Lung (tissue), 12 donors: ENCODE measurements around the gene TEX54. TPM values are rescaled to one million over a fixed set of nuclear protein-coding genes. Genes with fewer than 3 reads are reported as not detected.

Source experiments
- ATAC-seq: fragments of 200-7000 bp; cut with Tn5 transposase; one replicate; pipeline ENCODE4 v1.9.1; 2020; ENCODE audit warnings: moderate number of reproducible peaks; ENCODE audit not compliant: insufficient read depth, low FRiP score
- DNase-seq, 3 donors: peaks; one replicate each; pipeline ENCODE4 v3.0.0-alpha.2; 2013 to 2017
- H3K27ac ChIP-seq, 2 donors: one replicate each; pipeline ENCODE4 v1.5.1; 2013; ENCODE audit warnings: mild to moderate bottlenecking in 2 of 2, moderate library complexity in 2 of 2, control low read depth in 1 of 2, inconsistent platforms in 1 of 2, low read depth in 1 of 2, low read length in 1 of 2
- H3K27me3 ChIP-seq, 3 donors: one replicate each; pipeline ENCODE4 v1.5.1; 2013; ENCODE audit warnings: low read length in 2 of 3; ENCODE audit not compliant: control insufficient read depth in 3 of 3, insufficient read depth in 3 of 3
- H3K36me3 ChIP-seq, 4 donors: one replicate each; pipeline ENCODE4 v1.5.1; 2013; ENCODE audit warnings: low read length in 4 of 4, mild to moderate bottlenecking in 1 of 4, moderate library complexity in 1 of 4; ENCODE audit not compliant: control insufficient read depth in 4 of 4, insufficient read depth in 4 of 4
- H3K4me1 ChIP-seq, 5 donors: one replicate each; pipeline ENCODE4 v1.5.1; 2013; ENCODE audit warnings: low read length in 5 of 5, mild to moderate bottlenecking in 2 of 5, moderate library complexity in 1 of 5; ENCODE audit not compliant: control insufficient read depth in 5 of 5, insufficient read depth in 5 of 5
- H3K4me3 ChIP-seq: one replicate; pipeline ENCODE4 v1.5.1; 2013; ENCODE audit warnings: mild to moderate bottlenecking, control low read depth, moderate library complexity
- H3K9ac ChIP-seq, 2 donors: one replicate each; pipeline ENCODE4 v1.5.1; 2013; ENCODE audit warnings: low read length in 2 of 2, control low read depth in 1 of 2; ENCODE audit not compliant: insufficient read depth in 1 of 2
- H3K9me3 ChIP-seq, 4 donors: one replicate each; pipeline ENCODE4 v1.5.1; 2013; ENCODE audit warnings: low read length in 3 of 4, mild to moderate bottlenecking in 1 of 4, moderate library complexity in 1 of 4; ENCODE audit not compliant: control insufficient read depth in 4 of 4, insufficient read depth in 3 of 4
- WGBS, 2 donors: extraction: QIAGEN DNeasy Blood & Tissue Kit; methylation state at CpG; one replicate each; pipeline ENCODE4 v1.1.7; 2013; 5-methylcytosine and 5-hydroxymethylcytosine counted together
- polyA plus RNA-seq, 2 donors: library from polyadenylated mRNA; stranded (reverse); fragments of 200-250 nt; gene quantifications; one replicate each; pipeline ENCODE4 v1.2.1, GENCODE V29; 2013
- total RNA-seq, 2 donors: library from RNA; depleted of rRNA in 1 of 2; stranded (reverse); fragments of >200 nt in 1 of 2; gene quantifications; one replicate each; pipeline ENCODE4 v1.2.1, GENCODE V29; 2014 to 2021
- TF ChIP-seq, protein P1 (sequence below): IDR thresholded peaks from 2 replicates; pipeline ENCODE4 v1.5.1; 2012; ENCODE audit warnings: mild to moderate bottlenecking; ENCODE audit errors: control extremely low read depth, extremely low read depth
- donor health status: control.
- donor health status: control.
- donor health status: Bipolar disorder and iron deficiency.
- donor health status: healthy.
- donor health status: DM: yes; HTN: yes; CAD: no.

TEX54 gene
- total and polyA plus RNA-seq, 4 donors = not detected

DNA sequence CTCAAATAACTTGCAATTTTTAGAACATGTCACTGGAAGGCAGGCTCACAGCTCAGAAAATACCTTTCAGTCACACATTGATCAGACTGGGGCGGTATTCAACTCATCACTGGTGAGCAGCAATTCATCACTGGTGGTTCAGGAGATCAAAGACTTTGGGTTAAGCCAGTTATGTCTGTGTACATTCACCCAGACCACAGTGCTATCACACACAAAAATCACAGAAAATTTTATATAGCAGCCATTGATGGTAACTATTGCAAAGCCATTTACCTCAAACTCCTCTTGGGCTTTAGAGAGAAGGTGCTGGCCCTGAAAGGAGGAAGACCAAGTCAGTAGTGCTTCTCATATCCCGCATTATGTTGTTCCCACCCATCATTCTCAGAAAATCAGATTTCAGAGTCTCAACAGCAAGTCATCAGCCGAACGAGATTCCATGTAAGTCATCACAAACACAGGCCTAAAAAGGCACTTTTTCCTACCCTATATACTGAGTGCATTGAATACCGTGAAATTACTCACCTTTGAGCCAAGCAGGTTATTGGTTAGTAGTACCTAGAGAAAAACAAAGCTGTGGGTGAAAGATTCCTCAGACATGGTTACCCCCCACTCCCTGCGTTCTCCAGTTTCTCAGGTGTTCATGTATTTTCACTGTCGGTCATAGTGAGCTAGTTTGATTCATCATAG, 20.8 kb upstream of the TEX54 start:
- 61 to 73% methylated on average over 7 of the region's 7 CpGs for WGBS, 2 donors
- Histone ChIP-seq H3K4me3 (no peak overlapping the region), H3K36me3 (peaks cover 13 to 42% (median 24%) of the 10 kb centered on the region in 4 donors), H3K9me3 (no peaks in the 10 kb centered on the region), H3K27me3 (no peaks in the 10 kb centered on the region), H3K9ac (peak overlapping the region in 1 of 2 donors; percentile 93), H3K27ac (peak overlapping the region in 1 of 2 donors; percentile 10), H3K4me1 (peaks cover 2 to 24% (median 12%) of the 10 kb centered on the region in 5 donors)
- ATAC-seq (no peak), DNase-seq (no peak)
- TF ChIP-seq, protein P1, sequence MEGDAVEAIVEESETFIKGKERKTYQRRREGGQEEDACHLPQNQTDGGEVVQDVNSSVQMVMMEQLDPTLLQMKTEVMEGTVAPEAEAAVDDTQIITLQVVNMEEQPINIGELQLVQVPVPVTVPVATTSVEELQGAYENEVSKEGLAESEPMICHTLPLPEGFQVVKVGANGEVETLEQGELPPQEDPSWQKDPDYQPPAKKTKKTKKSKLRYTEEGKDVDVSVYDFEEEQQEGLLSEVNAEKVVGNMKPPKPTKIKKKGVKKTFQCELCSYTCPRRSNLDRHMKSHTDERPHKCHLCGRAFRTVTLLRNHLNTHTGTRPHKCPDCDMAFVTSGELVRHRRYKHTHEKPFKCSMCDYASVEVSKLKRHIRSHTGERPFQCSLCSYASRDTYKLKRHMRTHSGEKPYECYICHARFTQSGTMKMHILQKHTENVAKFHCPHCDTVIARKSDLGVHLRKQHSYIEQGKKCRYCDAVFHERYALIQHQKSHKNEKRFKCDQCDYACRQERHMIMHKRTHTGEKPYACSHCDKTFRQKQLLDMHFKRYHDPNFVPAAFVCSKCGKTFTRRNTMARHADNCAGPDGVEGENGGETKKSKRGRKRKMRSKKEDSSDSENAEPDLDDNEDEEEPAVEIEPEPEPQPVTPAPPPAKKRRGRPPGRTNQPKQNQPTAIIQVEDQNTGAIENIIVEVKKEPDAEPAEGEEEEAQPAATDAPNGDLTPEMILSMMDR = no peak

DNA sequence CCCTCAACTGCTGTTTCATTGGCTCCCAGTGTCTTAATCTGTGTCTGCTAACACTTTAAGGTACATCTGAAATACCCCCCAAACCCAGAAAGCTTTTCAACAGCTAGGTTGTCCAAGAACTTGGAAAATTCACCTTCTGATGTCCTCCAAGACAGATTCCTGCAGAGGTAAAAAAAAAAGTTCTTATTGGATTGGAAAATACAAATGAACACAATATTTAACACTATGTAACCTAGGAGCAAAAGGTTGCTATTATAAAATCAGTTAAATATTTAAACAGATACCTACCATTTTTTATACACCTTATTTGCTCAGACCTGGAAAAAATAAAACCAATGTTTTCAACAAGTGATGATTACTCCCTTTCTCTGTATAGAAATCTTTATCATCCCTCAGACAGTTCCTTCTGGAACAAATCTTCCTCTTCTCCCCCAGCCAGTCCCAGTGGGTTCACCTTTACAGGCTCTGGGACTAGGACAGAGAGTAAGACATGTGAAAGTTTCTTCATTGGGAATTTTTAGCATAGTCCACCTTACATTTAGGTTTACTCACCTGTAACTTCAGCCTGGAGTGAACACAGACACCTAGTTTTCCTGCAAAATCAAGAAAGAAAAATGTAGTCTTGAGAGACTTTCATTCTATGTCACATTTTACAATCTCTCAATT, 20.0 kb upstream of the TEX54 start:
- no peak overlapping the region for H3K27ac ChIP-seq
- no peak for ATAC-seq
- H3K9ac ChIP-seq = no peak overlapping the region
- DNase-seq = no peak
- H3K4me1 ChIP-seq = peaks cover 2 to 19% (median 12%) of the 10 kb centered on the region in 5 donors
- no peaks in the 10 kb centered on the region for H3K27me3 ChIP-seq
- H3K4me3 ChIP-seq = no peak overlapping the region
- no peaks in the 10 kb centered on the region for H3K9me3 ChIP-seq
- peaks cover 13 to 42% (median 24%) of the 10 kb centered on the region in 4 donors for H3K36me3 ChIP-seq
- TF ChIP-seq, protein P1 = no peak

DNA sequence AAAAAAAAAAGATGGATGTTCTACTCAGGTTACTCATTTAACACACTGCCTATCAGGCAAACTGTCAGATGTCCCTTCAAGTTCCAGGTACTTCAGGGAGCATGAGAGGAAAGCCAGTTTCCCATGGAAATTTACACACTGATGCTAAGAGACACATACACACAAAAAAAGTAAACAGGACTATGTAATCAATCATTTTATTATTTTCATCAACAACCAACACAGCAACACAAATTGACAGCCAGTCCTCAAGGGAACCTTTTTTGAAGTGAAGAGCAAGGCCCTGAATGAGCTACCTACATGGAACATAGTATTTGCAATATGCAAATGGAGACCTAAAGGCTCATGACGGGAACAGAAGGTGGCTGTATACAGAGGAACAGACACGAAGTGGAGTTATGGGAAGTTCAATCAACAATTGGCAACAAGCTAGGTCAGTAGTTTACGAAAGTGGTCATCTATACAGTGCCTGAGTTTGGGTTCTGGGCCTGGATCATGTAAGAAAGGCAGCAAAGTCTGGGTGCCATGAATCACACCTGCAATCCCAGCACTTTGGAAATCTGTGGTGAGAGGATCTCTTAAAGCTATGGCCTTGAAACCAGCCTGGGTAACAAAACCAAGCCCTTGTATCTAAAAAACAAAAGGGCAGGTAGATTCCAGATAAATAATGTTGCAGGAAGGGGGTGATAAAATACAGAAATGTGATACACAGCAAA, 19.3 kb upstream of the TEX54 start:
- 34 to 65% methylated on average over 3 of the region's 3 CpGs for WGBS, 2 donors
- H3K9me3 ChIP-seq = no peaks in the 10 kb centered on the region
- peaks cover 13 to 42% (median 24%) of the 10 kb centered on the region in 4 donors for H3K36me3 ChIP-seq
- DNase-seq (no peak), ATAC-seq (no peak)
- H3K27me3 ChIP-seq = no peaks in the 10 kb centered on the region
- TF ChIP-seq, protein P1 = no peak
- peaks cover 2 to 19% (median 12%) of the 10 kb centered on the region in 5 donors for H3K4me1 ChIP-seq
- no peak overlapping the region for H3K27ac ChIP-seq
- H3K9ac ChIP-seq = no peak overlapping the region
- H3K4me3 ChIP-seq = no peak overlapping the region
